ENCODE measurements around the gene SRC.
A peak's percentile ranks its signal among the peaks of the same experiment; 100 is the strongest.

The SRC gene

GRCh38 chr20:37362821-37363220 is 16.9 kb downstream of the SRC start:
- Histone ChIP-seq H3K4me3 (ENCODE audit: low read depth in 1 of 2, low read length in 1 of 2) (no peak overlapping the region), H3K27me3 (peaks cover 15% of the 10 kb centered on the region), H3K36me3 (no peaks in the 10 kb centered on the region), H3K27ac (no peak overlapping the region), H3K4me1 (ENCODE audit: control insufficient read depth in 1 of 2, insufficient read depth in 1 of 2, low read depth in 1 of 2, low read length in 1 of 2) (peaks cover 16 to 17% of the 10 kb centered on the region in 2 experiments), H3K9me3 (no peaks in the 10 kb centered on the region)
- no peak for TF ChIP-seq CTCF (IDR thresholded peaks at IDR 0.05)

- H3K9me3 ChIP-seq = no peaks in the 10 kb centered on the region
- no peaks in the 10 kb centered on the region for H3K36me3 ChIP-seq
- no peak overlapping the region for H3K27ac ChIP-seq
- H3K4me1 ChIP-seq (ENCODE audit: control insufficient read depth in 1 of 2, insufficient read depth in 1 of 2, low read depth in 1 of 2, low read length in 1 of 2) = peaks cover 12 to 14% of the 10 kb centered on the region in 2 experiments
- H3K27me3 ChIP-seq = peaks cover 13% of the 10 kb centered on the region
- H3K4me3 ChIP-seq (ENCODE audit: low read depth in 1 of 2, low read length in 1 of 2) = no peak overlapping the region
- TF ChIP-seq CTCF (IDR thresholded peaks at IDR 0.05) = no peak
These were observed 17.5 kb downstream of the SRC start for GRCh38 chr20:37363221-37364012.

GRCh38 chr20:37364013-37364926 is 18.3 kb downstream of the SRC start:
- H3K27ac ChIP-seq = no peak overlapping the region
- no peak overlapping the region for H3K4me3 ChIP-seq (ENCODE audit: low read depth in 1 of 2, low read length in 1 of 2)
- no peaks in the 10 kb centered on the region for H3K36me3 ChIP-seq
- H3K4me1 ChIP-seq (ENCODE audit: control insufficient read depth in 1 of 2, insufficient read depth in 1 of 2, low read depth in 1 of 2, low read length in 1 of 2) = peaks cover 12 to 14% of the 10 kb centered on the region in 2 experiments
- TF ChIP-seq CTCF (IDR thresholded peaks at IDR 0.05) = no peak
- peaks cover 4% of the 10 kb centered on the region for H3K27me3 ChIP-seq
- no peaks in the 10 kb centered on the region for H3K9me3 ChIP-seq

- Histone ChIP-seq H3K4me1 (ENCODE audit: control insufficient read depth in 1 of 2, insufficient read depth in 1 of 2, low read depth in 1 of 2, low read length in 1 of 2) (peaks cover 12 to 14% of the 10 kb centered on the region in 2 experiments), H3K4me3 (ENCODE audit: low read depth in 1 of 2, low read length in 1 of 2) (no peak overlapping the region), H3K27me3 (no peaks in the 10 kb centered on the region), H3K9me3 (no peaks in the 10 kb centered on the region), H3K36me3 (no peaks in the 10 kb centered on the region), H3K27ac (no peak overlapping the region)
- no peak for TF ChIP-seq CTCF (IDR thresholded peaks at IDR 0.05)
These were observed 19.0 kb downstream of the SRC start for GRCh38 chr20:37364927-37365272.

GRCh38 chr20:37365760-37366638 is 20.1 kb downstream of the SRC start:
- Histone ChIP-seq H3K27ac (peak overlapping the region; percentile 67), H3K36me3 (no peaks in the 10 kb centered on the region), H3K4me3 (ENCODE audit: low read depth in 1 of 2, low read length in 1 of 2) (no peak overlapping the region), H3K27me3 (no peaks in the 10 kb centered on the region), H3K9me3 (no peaks in the 10 kb centered on the region), H3K4me1 (ENCODE audit: control insufficient read depth in 1 of 2, insufficient read depth in 1 of 2, low read depth in 1 of 2, low read length in 1 of 2) (peaks cover 12 to 14% of the 10 kb centered on the region in 2 experiments)
- no peak for TF ChIP-seq CTCF (IDR thresholded peaks at IDR 0.05)
